HepG2 (cell line): ENCODE measurements around the gene NCOA6. TPM values are rescaled to one million over a fixed set of nuclear protein-coding genes. Genes with fewer than 3 reads are reported as not detected.

Experiments used
- ARID4A ChIP-seq: sonication (generic); formaldehyde crosslinking; IDR thresholded peaks from 2 replicates; pipeline ENCODE4 v1.5.0; 2020; ENCODE audit warnings: mild to moderate bottlenecking, missing genetic modification reagents, borderline replicate concordance
- CC2D1A ChIP-seq: sonication (generic); formaldehyde crosslinking; IDR thresholded peaks from 2 replicates; pipeline ENCODE4 v1.8.1; 2023; ENCODE audit warnings: mild to moderate bottlenecking, missing genetic modification reagents
- ELF1 ChIP-seq: sonication (generic); formaldehyde crosslinking; IDR thresholded peaks from 2 replicates; pipeline ENCODE4 v1.4.0; 2020; ENCODE audit warnings: missing genetic modification reagents
- GTF3A ChIP-seq: sonication (generic); formaldehyde crosslinking; conservative IDR thresholded peaks from 2 replicates; pipeline ENCODE4 v1.4.0; 2020; ENCODE audit warnings: mild to moderate bottlenecking, missing genetic modification reagents
- HMG20B ChIP-seq: conservative IDR thresholded peaks from 2 replicates; pipeline ENCODE4 v1.6.1; 2016; ENCODE audit warnings: missing genetic modification reagents, missing compliant biosample characterization
- HNF4A ChIP-seq: sonication (generic); formaldehyde crosslinking; IDR thresholded peaks from 2 replicates; pipeline ENCODE4 v1.4.0; 2020; ENCODE audit warnings: missing genetic modification reagents
- KDM5B ChIP-seq: sonication (generic); formaldehyde crosslinking; IDR thresholded peaks from 2 replicates; pipeline ENCODE4 v1.4.0; 2020; ENCODE audit warnings: missing genetic modification reagents, mild to moderate bottlenecking, borderline replicate concordance
- MEIS1 ChIP-seq: sonication (generic); formaldehyde crosslinking; IDR thresholded peaks from 2 replicates; pipeline ENCODE4 v1.9.0; 2021; ENCODE audit warnings: mild to moderate bottlenecking, missing genetic modification reagents, moderate library complexity, borderline replicate concordance
- NCOR1 ChIP-seq: fragments of 200-600 bp; sonication (generic); IDR thresholded peaks from 2 replicates; pipeline ENCODE4 v1.7.0; 2017; ENCODE audit warnings: antibody characterized with exemption, low read length, borderline replicate concordance
- POLR2A ChIP-seq, 2 experiments: IDR thresholded peaks; 2 replicates each; pipeline ENCODE4 v1.6.1; 2011; ENCODE audit warnings: low read depth in 2 of 2, low read length in 2 of 2, mild to moderate bottlenecking in 1 of 2, moderate library complexity in 1 of 2; ENCODE audit not compliant: insufficient read depth in 1 of 2
- RARA ChIP-seq: IDR thresholded peaks from 2 replicates; pipeline ENCODE4 v1.6.1; 2016; ENCODE audit warnings: missing genetic modification reagents, missing compliant biosample characterization
- SP1 ChIP-seq, 2 experiments: fragments of 450-650 bp in 1 of 2; sonication (generic) in 1 of 2; formaldehyde crosslinking in 1 of 2; IDR thresholded peaks; 2 replicates each; pipeline versions ENCODE4 v1.4.0 to v1.6.1; 2016 to 2020; ENCODE audit warnings: missing genetic modification reagents in 1 of 2
- XRCC5 ChIP-seq: fragments of 200-400 bp; formaldehyde crosslinking; optimal IDR thresholded peaks from 2 replicates; pipeline ENCODE3; 2017; ENCODE audit warnings: mild to moderate bottlenecking, low read length
- ZNF136 ChIP-seq: sonication (generic); formaldehyde crosslinking; IDR thresholded peaks from 2 replicates; pipeline ENCODE4 v1.8.1; 2022; ENCODE audit warnings: low read depth, mild to moderate bottlenecking, moderate library complexity, missing genetic modification reagents
- ZNF777 ChIP-seq: sonication (generic); formaldehyde crosslinking; IDR thresholded peaks from 2 replicates; pipeline ENCODE4 v1.4.0; 2020; ENCODE audit warnings: missing genetic modification reagents
- polyA plus RNA-seq, 8 experiments: library from polyadenylated mRNA; depleted of rRNA in 3 of 8; stranded (reverse) in 7 of 8; unstranded in 1 of 8; fragments of >200 nt; fragmentation: Illumina TruSeq in 4 of 8; extraction: Trizol in 4 of 8; gene quantifications; 2 replicates each; pipeline versions ENCODE4 v1.2.1 to v1.2.3, GENCODE V29; 2011 to 2016; ENCODE audit warnings: low read depth in 4 of 8, missing spikeins in 1 of 8, mixed read lengths in 1 of 8; ENCODE audit not compliant: insufficient read depth in 1 of 8
- total RNA-seq, 5 experiments: library from RNA; depleted of rRNA; stranded (reverse); fragments of >200 nt; fragmentation: Illumina TruSeq; extraction: Trizol; gene quantifications; 2 replicates each; pipeline ENCODE4 v1.2.3, GENCODE V29; 2016; ENCODE audit warnings: low read depth in 1 of 5
- TF ChIP-seq, protein P1 (sequence below): sonication (generic); formaldehyde crosslinking; IDR thresholded peaks from 2 replicates; pipeline ENCODE4 v1.4.0; 2020; ENCODE audit warnings: missing genetic modification reagents, borderline replicate concordance
- TF ChIP-seq, protein P2 (sequence below): sonication (generic); IDR thresholded peaks from 2 replicates; pipeline ENCODE4 v1.6.1; 2016; ENCODE audit warnings: low read depth, borderline replicate concordance
- TF ChIP-seq, protein P3 (sequence below): sonication (generic); formaldehyde crosslinking; IDR thresholded peaks from 2 replicates; pipeline ENCODE4 v1.5.0; 2020; ENCODE audit warnings: mild to moderate bottlenecking, missing genetic modification reagents

The NCOA6 gene
- total and polyA plus RNA-seq, 2 of the 13 experiments (the other 11 are each of a cell fraction or from before 2014, with no cell fraction given): 11.2 to 29.3 TPM

- TF ChIP-seq ARID4A (CRISPR knock-in tag): peak; percentile 42; the same call in 1 of the 2 replicates
- no peak for TF ChIP-seq SP1 (IDR thresholded peaks at IDR 0.05)
- peak; percentile 86 for TF ChIP-seq SP1 (CRISPR knock-in tag; IDR thresholded peaks at IDR 0.05)
- TF ChIP-seq HNF4A (CRISPR knock-in tag): peak; percentile 58; the same call in 1 of the 2 replicates
- TF ChIP-seq GTF3A (CRISPR knock-in tag): peak; percentile 34; the same call in 1 of the 2 replicates
- TF ChIP-seq POLR2A (IDR thresholded peaks at IDR 0.05; ENCODE audit: insufficient read depth in 1 of 2, low read depth in 2 of 2, low read length in 2 of 2): peak; percentile 66 to 92
- no peak for TF ChIP-seq CC2D1A (CRISPR knock-in tag)
- peak; percentile 64; the same call in 1 of the 2 replicates for TF ChIP-seq ZNF777 (CRISPR knock-in tag)
- peak; percentile 92 for TF ChIP-seq RARA
- peak; percentile 75; the same call in 1 of the 2 replicates for TF ChIP-seq ZNF136 (CRISPR knock-in tag)
- TF ChIP-seq MEIS1 (CRISPR knock-in tag): peak; percentile 43; the same call in 1 of the 2 replicates
- peak; percentile 60; the same call in 1 of the 2 replicates for TF ChIP-seq KDM5B (CRISPR knock-in tag)
- TF ChIP-seq, protein P1, sequence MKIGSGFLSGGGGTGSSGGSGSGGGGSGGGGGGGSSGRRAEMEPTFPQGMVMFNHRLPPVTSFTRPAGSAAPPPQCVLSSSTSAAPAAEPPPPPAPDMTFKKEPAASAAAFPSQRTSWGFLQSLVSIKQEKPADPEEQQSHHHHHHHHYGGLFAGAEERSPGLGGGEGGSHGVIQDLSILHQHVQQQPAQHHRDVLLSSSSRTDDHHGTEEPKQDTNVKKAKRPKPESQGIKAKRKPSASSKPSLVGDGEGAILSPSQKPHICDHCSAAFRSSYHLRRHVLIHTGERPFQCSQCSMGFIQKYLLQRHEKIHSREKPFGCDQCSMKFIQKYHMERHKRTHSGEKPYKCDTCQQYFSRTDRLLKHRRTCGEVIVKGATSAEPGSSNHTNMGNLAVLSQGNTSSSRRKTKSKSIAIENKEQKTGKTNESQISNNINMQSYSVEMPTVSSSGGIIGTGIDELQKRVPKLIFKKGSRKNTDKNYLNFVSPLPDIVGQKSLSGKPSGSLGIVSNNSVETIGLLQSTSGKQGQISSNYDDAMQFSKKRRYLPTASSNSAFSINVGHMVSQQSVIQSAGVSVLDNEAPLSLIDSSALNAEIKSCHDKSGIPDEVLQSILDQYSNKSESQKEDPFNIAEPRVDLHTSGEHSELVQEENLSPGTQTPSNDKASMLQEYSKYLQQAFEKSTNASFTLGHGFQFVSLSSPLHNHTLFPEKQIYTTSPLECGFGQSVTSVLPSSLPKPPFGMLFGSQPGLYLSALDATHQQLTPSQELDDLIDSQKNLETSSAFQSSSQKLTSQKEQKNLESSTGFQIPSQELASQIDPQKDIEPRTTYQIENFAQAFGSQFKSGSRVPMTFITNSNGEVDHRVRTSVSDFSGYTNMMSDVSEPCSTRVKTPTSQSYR: 0 out of 2 replicates have a peak, but pooled peaks have one; percentile 26
- peak; percentile 67; the same call in 1 of the 2 replicates for TF ChIP-seq ELF1 (CRISPR knock-in tag)
- TF ChIP-seq, protein P2, sequence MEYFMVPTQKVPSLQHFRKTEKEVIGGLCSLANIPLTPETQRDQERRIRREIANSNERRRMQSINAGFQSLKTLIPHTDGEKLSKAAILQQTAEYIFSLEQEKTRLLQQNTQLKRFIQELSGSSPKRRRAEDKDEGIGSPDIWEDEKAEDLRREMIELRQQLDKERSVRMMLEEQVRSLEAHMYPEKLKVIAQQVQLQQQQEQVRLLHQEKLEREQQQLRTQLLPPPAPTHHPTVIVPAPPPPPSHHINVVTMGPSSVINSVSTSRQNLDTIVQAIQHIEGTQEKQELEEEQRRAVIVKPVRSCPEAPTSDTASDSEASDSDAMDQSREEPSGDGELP: peak; percentile 98
- peak; percentile 73 for TF ChIP-seq XRCC5
- TF ChIP-seq, protein P3, sequence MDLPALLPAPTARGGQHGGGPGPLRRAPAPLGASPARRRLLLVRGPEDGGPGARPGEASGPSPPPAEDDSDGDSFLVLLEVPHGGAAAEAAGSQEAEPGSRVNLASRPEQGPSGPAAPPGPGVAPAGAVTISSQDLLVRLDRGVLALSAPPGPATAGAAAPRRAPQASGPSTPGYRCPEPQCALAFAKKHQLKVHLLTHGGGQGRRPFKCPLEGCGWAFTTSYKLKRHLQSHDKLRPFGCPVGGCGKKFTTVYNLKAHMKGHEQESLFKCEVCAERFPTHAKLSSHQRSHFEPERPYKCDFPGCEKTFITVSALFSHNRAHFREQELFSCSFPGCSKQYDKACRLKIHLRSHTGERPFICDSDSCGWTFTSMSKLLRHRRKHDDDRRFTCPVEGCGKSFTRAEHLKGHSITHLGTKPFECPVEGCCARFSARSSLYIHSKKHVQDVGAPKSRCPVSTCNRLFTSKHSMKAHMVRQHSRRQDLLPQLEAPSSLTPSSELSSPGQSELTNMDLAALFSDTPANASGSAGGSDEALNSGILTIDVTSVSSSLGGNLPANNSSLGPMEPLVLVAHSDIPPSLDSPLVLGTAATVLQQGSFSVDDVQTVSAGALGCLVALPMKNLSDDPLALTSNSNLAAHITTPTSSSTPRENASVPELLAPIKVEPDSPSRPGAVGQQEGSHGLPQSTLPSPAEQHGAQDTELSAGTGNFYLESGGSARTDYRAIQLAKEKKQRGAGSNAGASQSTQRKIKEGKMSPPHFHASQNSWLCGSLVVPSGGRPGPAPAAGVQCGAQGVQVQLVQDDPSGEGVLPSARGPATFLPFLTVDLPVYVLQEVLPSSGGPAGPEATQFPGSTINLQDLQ (CRISPR knock-in tag): 0 out of 2 replicates have a peak, but pooled peaks have one; percentile 85
- no peak for TF ChIP-seq HMG20B (CRISPR knock-in tag)
- peak; percentile 88 for TF ChIP-seq NCOR1
These were observed 121.1 kb downstream of the NCOA6 start, which contains the start of gene TP53INP2 (continued) for GRCh38 chr20:34704177-34705007.
